AG10803 (cell line): ENCODE results near the gene SIGLEC10.
"Not testable (repeated sequence)": the region's sequence is repeated elsewhere in the genome, so short reads cannot be mapped to it uniquely, and the experiment has no call there.

Source experiments
- DNase-seq: peaks from one replicate; pipeline ENCODE4 v3.0.0; 2010; ENCODE audit warnings: low read depth
- H3K4me3 ChIP-seq: 2 replicates; pipeline ENCODE4 v1.5.1; 2011; ENCODE audit warnings: mild to moderate bottlenecking, low read length, control low read depth
- TF ChIP-seq, protein P1 (sequence below): conservative IDR thresholded peaks from 2 replicates; pipeline ENCODE4 v1.5.1; 2011; ENCODE audit warnings: mild to moderate bottlenecking, low read length, control low read depth, inconsistent platforms

Gene SIGLEC10, protein sequence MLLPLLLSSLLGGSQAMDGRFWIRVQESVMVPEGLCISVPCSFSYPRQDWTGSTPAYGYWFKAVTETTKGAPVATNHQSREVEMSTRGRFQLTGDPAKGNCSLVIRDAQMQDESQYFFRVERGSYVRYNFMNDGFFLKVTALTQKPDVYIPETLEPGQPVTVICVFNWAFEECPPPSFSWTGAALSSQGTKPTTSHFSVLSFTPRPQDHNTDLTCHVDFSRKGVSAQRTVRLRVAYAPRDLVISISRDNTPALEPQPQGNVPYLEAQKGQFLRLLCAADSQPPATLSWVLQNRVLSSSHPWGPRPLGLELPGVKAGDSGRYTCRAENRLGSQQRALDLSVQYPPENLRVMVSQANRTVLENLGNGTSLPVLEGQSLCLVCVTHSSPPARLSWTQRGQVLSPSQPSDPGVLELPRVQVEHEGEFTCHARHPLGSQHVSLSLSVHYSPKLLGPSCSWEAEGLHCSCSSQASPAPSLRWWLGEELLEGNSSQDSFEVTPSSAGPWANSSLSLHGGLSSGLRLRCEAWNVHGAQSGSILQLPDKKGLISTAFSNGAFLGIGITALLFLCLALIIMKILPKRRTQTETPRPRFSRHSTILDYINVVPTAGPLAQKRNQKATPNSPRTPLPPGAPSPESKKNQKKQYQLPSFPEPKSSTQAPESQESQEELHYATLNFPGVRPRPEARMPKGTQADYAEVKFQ

DNA sequence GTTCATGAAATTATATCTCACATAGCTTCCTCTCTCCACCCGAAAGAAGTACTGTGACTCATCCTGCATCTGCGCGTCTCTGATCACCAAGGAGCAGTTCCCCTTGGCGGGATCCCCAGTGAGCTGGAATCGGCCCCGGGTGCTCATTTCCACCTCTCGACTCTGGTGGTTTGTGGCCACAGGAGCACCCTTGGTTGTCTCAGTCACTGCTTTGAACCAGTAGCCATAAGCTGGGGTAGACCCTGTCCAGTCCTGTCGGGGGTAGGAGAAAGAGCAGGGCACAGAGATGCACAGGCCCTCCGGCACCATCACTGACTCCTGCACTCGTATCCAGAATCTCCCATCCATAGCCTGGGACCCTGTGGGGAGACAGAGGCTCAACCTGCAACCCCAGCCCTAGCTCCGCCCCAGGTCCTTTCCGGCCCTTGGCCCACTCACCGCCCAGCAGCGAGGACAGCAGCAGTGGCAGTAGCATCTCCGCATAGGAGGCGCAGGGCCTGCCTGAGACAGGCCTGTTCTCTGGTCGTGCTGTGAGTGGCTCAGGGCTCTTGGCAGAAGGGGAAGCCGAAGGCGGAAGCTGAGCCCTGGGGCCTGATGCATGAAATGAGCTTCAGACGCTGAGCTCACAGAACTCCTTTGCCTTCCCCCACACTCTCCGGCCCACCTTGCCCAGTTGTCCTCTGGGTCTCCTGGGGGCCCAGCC lies at the start of gene SIGLEC10:
TSS of gene SIGLEC10 (minus strand) at position 536 of the 703 bp plus-strand sequence. CDS start at position 475, 61 bp downstream.
- no peak for DNase-seq
- no peak within 1 kb of the TSS for H3K4me3 ChIP-seq
- TF ChIP-seq, protein P1, sequence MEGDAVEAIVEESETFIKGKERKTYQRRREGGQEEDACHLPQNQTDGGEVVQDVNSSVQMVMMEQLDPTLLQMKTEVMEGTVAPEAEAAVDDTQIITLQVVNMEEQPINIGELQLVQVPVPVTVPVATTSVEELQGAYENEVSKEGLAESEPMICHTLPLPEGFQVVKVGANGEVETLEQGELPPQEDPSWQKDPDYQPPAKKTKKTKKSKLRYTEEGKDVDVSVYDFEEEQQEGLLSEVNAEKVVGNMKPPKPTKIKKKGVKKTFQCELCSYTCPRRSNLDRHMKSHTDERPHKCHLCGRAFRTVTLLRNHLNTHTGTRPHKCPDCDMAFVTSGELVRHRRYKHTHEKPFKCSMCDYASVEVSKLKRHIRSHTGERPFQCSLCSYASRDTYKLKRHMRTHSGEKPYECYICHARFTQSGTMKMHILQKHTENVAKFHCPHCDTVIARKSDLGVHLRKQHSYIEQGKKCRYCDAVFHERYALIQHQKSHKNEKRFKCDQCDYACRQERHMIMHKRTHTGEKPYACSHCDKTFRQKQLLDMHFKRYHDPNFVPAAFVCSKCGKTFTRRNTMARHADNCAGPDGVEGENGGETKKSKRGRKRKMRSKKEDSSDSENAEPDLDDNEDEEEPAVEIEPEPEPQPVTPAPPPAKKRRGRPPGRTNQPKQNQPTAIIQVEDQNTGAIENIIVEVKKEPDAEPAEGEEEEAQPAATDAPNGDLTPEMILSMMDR = no peak

DNA sequence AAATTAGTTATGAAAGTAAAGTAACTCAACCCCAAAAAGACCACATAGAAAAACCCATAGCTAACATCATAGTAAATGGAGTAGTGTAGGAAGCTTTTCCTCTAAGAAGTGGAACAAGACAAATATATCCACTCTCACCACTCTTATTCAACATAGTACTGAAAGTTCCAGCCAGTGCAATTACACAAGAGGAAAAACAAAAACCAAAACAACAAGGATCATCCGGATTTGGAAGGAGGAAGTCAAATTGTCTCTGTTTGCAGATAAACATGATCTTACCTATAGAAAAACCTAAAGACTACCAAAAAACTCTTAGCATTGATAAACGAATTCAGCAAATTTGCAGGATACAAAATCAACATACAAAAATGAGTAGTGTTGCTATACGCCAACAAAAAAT lies 49.3 kb upstream of the SIGLEC10 start:
- no peak overlapping the region for H3K4me3 ChIP-seq
- no peak for DNase-seq
- TF ChIP-seq, protein P1 = no peak

DNA sequence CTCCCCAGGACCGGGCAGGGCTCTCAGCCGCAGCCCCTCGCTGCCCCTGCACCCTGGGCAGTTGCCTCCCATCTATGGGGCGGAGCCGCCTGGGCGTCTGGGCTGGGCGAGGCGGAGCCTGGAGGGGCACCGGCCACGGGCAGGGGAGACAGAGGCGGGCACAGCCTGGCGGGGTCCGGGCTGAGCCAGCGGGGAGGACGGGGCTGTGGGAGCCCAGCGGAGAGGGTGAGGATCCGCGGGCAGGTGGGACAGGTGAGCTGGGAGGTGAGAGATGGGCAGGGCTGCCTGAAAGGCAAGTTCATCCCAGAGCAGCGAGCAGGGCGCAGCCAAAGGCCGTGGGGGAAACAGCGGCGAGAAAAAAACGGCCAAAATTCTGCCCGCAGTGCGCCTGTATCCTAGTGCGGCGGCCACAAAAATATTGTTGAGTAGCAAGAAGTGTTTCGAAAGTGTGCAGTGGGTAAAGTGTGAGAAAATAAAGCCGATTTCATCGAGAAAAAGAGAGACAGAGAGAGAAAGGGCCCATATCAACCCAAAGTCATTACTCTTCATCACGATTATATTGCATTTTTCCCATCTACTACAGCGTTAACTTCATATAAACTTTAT lies 46.6 kb upstream of the SIGLEC10 start:
- DNase-seq, H3K4me3 ChIP-seq: not testable (repeated sequence)

DNA sequence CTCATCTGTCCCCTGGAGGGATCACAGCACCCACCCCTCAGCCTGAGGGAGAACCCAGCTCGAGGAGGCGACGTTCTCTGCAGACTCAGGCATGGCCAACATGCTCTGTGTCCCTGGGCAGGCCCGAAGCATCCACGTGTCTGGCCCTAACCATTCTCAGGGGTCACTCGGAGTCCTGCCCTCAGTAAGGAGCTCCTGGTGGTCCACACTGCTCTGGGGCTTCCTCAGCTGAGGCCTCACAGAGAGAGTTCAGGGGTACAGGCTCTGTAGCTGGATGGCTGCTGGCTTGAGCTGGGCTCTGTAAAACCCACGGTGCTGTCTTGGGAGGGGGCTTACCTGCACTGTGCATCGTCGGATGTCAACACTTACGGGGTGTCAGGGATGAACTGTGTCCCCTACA lies 45.2 kb upstream of the SIGLEC10 start:
- no peak overlapping the region for H3K4me3 ChIP-seq
- no peak for DNase-seq
- TF ChIP-seq, protein P1 = no peak

DNA sequence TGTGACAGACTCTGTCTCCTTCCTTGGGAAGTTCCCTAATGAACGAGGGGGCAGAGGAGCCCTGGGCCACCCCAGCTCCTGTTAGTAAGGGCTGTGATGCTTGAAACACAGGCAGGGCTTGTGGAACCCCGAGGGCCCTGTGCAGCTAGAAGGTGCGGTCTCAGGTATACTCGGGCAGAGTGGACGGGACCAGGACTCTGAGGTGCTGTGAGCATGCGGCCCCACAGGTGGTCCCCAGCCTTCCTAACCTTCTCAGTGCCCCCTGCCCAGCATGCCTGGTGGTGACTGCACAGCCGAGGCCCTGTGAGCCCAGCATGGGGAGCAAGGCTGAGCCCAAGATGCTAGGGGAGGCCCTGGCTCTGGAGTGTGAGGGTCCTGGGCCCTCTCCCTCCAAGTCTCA lies 44.8 kb upstream of the SIGLEC10 start:
- H3K4me3 ChIP-seq = no peak overlapping the region
- TF ChIP-seq, protein P1 = no peak
- DNase-seq = no peak

DNA sequence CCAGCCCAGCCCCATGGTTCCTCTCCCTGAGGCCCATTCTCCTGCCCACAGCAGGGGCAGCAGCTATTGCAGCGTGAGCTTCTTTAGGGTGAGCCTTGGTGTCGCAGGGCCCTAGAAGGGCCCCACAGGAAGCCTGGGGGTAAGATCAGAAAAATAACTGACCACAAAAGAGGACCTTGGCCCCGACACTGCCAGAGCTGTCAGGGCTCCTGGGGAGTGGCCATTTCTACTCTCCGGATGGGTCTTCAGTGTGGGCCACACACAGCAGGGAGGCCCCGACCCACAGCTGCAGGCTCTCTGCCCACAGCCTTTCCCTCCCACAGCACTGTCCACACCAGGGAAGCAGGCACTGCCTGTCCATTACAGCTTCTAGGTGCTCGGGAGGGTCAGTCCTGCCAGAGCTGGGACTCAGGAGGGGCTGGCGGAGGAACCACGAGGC lies 44.3 kb upstream of the SIGLEC10 start:
- TF ChIP-seq, protein P1 = no peak

More for the DNA sequence above, 44.3 kb upstream of the SIGLEC10 start:
- no peak for DNase-seq
- H3K4me3 ChIP-seq = no peak overlapping the region
